Lung (tissue), 12 donors: ENCODE data around the gene SAC3D1. TPM values are rescaled to one million over a fixed set of nuclear protein-coding genes. Genes with fewer than 3 reads are reported as not detected.

Experiments
- ATAC-seq: fragments of 200-7000 bp; cut with Tn5 transposase; one replicate; pipeline ENCODE4 v1.9.1; 2020; ENCODE audit warnings: moderate number of reproducible peaks; ENCODE audit not compliant: insufficient read depth, low FRiP score
- DNase-seq, 3 donors: peaks; one replicate each; pipeline ENCODE4 v3.0.0-alpha.2; 2013 to 2017
- H3K27ac ChIP-seq, 2 donors: one replicate each; pipeline ENCODE4 v1.5.1; 2013; ENCODE audit warnings: mild to moderate bottlenecking in 2 of 2, moderate library complexity in 2 of 2, control low read depth in 1 of 2, inconsistent platforms in 1 of 2, low read depth in 1 of 2, low read length in 1 of 2
- H3K27me3 ChIP-seq, 3 donors: one replicate each; pipeline ENCODE4 v1.5.1; 2013; ENCODE audit warnings: low read length in 2 of 3; ENCODE audit not compliant: control insufficient read depth in 3 of 3, insufficient read depth in 3 of 3
- H3K36me3 ChIP-seq, 4 donors: one replicate each; pipeline ENCODE4 v1.5.1; 2013; ENCODE audit warnings: low read length in 4 of 4, mild to moderate bottlenecking in 1 of 4, moderate library complexity in 1 of 4; ENCODE audit not compliant: control insufficient read depth in 4 of 4, insufficient read depth in 4 of 4
- H3K4me1 ChIP-seq, 5 donors: one replicate each; pipeline ENCODE4 v1.5.1; 2013; ENCODE audit warnings: low read length in 5 of 5, mild to moderate bottlenecking in 2 of 5, moderate library complexity in 1 of 5; ENCODE audit not compliant: control insufficient read depth in 5 of 5, insufficient read depth in 5 of 5
- H3K4me3 ChIP-seq: one replicate; pipeline ENCODE4 v1.5.1; 2013; ENCODE audit warnings: mild to moderate bottlenecking, control low read depth, moderate library complexity
- H3K9ac ChIP-seq, 2 donors: one replicate each; pipeline ENCODE4 v1.5.1; 2013; ENCODE audit warnings: low read length in 2 of 2, control low read depth in 1 of 2; ENCODE audit not compliant: insufficient read depth in 1 of 2
- H3K9me3 ChIP-seq, 4 donors: one replicate each; pipeline ENCODE4 v1.5.1; 2013; ENCODE audit warnings: low read length in 3 of 4, mild to moderate bottlenecking in 1 of 4, moderate library complexity in 1 of 4; ENCODE audit not compliant: control insufficient read depth in 4 of 4, insufficient read depth in 3 of 4
- WGBS, 2 donors: extraction: QIAGEN DNeasy Blood & Tissue Kit; methylation state at CpG; one replicate each; pipeline ENCODE4 v1.1.7; 2013; 5-methylcytosine and 5-hydroxymethylcytosine counted together
- polyA plus RNA-seq, 2 donors: library from polyadenylated mRNA; stranded (reverse); fragments of 200-250 nt; gene quantifications; one replicate each; pipeline ENCODE4 v1.2.1, GENCODE V29; 2013
- total RNA-seq, 2 donors: library from RNA; depleted of rRNA in 1 of 2; stranded (reverse); fragments of >200 nt in 1 of 2; gene quantifications; one replicate each; pipeline ENCODE4 v1.2.1, GENCODE V29; 2014 to 2021
- TF ChIP-seq, protein P1 (sequence below): IDR thresholded peaks from 2 replicates; pipeline ENCODE4 v1.5.1; 2012; ENCODE audit warnings: mild to moderate bottlenecking; ENCODE audit errors: control extremely low read depth, extremely low read depth
- donor health status: control.
- donor health status: control.
- donor health status: Bipolar disorder and iron deficiency.
- donor health status: healthy.
- donor health status: DM: yes; HTN: yes; CAD: no.

Gene SAC3D1
- total and polyA plus RNA-seq, 4 donors, result 5.1 to 17.6 (median 14.3) TPM

DNA sequence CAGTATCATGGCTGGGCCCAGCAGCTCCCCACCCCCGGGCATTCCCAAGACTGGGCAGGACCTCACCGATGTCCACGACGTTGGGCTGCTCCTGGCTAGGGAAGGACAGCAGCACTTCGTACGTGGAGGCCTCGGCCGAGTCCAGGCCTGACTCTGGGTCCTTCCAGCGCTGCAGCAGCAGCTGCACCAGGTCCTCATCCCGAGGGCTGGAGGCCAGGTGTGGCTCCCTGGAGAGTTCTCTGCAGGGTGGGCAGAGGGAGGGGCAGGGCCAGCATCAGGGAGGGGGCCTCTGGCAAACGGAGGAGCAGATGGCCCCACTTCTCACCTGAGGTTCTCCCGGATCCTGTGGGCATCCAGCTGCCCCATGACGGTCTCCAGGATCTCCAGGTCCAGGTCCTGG lies 17.0 kb downstream of the SAC3D1 start:
- DNase-seq (no peak), ATAC-seq (no peak)

DNA sequence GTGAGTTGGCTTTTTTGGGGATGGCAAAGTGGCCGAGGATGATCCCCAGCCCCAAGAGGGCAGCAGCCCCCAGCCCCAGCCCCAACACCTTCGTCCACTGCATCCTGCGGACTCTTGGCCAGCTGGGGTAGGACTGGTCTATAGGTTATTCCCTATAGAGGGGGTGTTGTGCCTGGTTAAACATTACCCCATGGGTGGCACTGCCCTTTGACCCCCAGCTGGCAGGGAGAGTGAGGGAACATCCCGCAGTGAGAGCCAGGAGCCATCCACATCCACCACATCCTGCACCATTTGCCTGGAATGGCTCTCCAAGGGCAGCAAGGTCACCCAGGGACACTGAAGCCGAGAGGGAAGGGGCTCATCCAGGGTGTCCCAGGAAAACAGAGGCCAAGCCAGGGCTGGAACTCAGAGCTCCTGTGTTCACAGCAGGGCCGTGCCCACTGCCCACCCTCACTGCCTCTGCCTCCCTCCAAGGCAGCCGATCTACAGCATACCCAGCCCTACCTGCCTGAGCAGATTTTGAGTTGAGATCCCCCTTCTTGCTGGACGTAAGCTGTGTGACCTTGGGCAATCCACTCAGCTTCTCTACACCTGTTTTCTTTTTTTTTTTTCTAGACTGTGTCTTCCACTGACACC lies 17.5 kb downstream of the SAC3D1 start, which contains the start of gene NAALADL1:
Gene NAALADL1, minus strand, starts transcription at position 135 of the 636 bp plus-strand sequence. Its CDS starts 32 bp downstream, at position 103.
- Histone ChIP-seq H3K27me3 (no peaks in the 10 kb centered on the region), H3K36me3 (no peaks in the 10 kb centered on the region), H3K27ac (no peak within 1 kb of the TSS), H3K4me1 (no peaks in the 10 kb centered on the region), H3K4me3 (no peak within 1 kb of the TSS), H3K9ac (no peak within 1 kb of the TSS), H3K9me3 (no peaks in the 10 kb centered on the region)
- 79 to 83% methylated on average over 8 of the region's 8 CpGs for WGBS, 2 donors
- DNase-seq (no peak), ATAC-seq (no peak)
- TF ChIP-seq, protein P1, sequence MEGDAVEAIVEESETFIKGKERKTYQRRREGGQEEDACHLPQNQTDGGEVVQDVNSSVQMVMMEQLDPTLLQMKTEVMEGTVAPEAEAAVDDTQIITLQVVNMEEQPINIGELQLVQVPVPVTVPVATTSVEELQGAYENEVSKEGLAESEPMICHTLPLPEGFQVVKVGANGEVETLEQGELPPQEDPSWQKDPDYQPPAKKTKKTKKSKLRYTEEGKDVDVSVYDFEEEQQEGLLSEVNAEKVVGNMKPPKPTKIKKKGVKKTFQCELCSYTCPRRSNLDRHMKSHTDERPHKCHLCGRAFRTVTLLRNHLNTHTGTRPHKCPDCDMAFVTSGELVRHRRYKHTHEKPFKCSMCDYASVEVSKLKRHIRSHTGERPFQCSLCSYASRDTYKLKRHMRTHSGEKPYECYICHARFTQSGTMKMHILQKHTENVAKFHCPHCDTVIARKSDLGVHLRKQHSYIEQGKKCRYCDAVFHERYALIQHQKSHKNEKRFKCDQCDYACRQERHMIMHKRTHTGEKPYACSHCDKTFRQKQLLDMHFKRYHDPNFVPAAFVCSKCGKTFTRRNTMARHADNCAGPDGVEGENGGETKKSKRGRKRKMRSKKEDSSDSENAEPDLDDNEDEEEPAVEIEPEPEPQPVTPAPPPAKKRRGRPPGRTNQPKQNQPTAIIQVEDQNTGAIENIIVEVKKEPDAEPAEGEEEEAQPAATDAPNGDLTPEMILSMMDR, result no peak

More for the DNA sequence above, 17.0 kb downstream of the SAC3D1 start:
- H3K27ac ChIP-seq, result no peak overlapping the region
- H3K9me3 ChIP-seq, result no peaks in the 10 kb centered on the region
- H3K36me3 ChIP-seq, result no peaks in the 10 kb centered on the region
- WGBS, 2 donors, result 76 to 89% methylated on average over 13 of the region's 13 CpGs
- H3K27me3 ChIP-seq, result no peaks in the 10 kb centered on the region
- no peaks in the 10 kb centered on the region for H3K4me1 ChIP-seq
- no peak overlapping the region for H3K9ac ChIP-seq
- no peak overlapping the region for H3K4me3 ChIP-seq
- TF ChIP-seq, protein P1, result no peak

DNA sequence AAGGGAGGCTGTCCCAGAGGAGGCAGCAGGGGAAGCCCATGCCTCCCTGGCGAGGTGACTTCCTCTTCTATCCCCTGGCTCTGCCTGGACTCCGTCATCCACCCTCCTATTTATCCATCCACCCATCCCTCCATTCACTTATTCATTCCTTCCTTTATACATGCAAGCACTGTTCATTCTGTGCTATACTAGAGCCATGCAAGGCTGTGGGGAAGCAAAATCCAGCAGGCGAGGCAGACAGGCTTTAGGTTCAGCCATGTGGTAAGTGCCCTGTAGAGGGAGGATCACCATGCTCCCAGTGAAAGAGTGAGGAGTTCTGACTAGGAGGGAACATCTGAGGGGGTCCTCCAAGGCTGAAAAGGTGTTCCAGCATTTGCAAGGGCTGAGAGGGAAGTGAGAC lies 18.5 kb downstream of the SAC3D1 start:
- Histone ChIP-seq H3K4me3 (no peak overlapping the region), H3K9ac (no peak overlapping the region), H3K9me3 (no peaks in the 10 kb centered on the region), H3K27ac (no peak overlapping the region), H3K4me1 (no peaks in the 10 kb centered on the region), H3K27me3 (no peaks in the 10 kb centered on the region), H3K36me3 (no peaks in the 10 kb centered on the region)
- TF ChIP-seq, protein P1, result no peak
- 47 to 54% methylated on average over 3 of the region's 3 CpGs for WGBS, 2 donors
- DNase-seq (no peak), ATAC-seq (no peak)
